HG03280 (cell line): ENCODE data around the gene SIAE.

Experiments
- ATAC-seq: cut with Tn5 transposase; IDR thresholded peaks from one replicate; pipeline ENCODE4 v1.9.1; 2021; ENCODE audit warnings: mild to moderate bottlenecking, moderate library complexity; ENCODE audit not compliant: unreplicated experiment

Gene SIAE, protein sequence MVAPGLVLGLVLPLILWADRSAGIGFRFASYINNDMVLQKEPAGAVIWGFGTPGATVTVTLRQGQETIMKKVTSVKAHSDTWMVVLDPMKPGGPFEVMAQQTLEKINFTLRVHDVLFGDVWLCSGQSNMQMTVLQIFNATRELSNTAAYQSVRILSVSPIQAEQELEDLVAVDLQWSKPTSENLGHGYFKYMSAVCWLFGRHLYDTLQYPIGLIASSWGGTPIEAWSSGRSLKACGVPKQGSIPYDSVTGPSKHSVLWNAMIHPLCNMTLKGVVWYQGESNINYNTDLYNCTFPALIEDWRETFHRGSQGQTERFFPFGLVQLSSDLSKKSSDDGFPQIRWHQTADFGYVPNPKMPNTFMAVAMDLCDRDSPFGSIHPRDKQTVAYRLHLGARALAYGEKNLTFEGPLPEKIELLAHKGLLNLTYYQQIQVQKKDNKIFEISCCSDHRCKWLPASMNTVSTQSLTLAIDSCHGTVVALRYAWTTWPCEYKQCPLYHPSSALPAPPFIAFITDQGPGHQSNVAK

DNA sequence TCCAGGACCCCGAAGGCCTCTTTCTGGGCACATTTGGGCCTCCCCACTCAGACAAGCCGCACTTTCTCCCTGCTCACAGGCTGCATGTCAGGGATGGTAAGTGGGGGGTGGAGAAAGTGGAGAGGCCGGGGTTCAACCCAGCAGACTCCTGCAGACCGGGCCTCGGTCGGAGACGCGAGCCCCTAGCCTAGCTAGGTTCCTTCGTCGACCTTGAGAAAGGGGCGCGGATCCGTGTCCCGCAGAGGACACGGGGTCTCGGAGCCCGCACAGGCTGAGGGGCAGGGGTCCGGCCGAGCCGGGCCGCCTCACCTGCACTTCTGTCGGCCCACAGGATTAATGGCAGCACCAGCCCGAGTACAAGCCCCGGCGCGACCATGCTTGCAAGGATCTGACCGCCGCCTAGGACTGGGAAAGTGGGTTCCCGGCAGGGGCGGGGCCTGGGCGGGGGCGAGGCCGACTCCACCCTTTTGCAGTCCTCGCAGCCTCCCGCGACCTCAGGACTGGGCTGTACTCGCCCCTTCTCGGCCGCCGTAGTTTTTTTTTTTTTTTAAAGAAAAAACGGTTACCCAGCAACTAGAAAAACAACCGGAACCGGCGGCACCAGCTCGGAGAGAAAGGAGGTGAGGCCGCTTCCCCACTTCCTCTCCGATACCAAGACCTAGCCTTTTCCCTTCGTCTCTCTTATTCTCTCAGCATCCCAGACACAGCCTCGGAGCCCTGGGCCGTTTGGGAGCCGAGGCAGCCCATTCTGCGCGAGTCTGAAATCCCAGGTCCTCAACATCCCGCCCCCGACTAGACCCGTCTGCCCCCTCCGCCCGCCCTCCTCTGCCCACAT is at the start of gene SIAE, which contains the start of gene SPA17:
SIAE (minus strand) TSS at position 407 of the 835 bp plus-strand sequence; CDS start at position 376, 31 bp downstream.
SPA17 (plus strand) TSS at position 572 of the 835 bp plus-strand sequence. CDS start 1,361 bp downstream, outside the sequence.
- peak; percentile 87 for ATAC-seq

DNA sequence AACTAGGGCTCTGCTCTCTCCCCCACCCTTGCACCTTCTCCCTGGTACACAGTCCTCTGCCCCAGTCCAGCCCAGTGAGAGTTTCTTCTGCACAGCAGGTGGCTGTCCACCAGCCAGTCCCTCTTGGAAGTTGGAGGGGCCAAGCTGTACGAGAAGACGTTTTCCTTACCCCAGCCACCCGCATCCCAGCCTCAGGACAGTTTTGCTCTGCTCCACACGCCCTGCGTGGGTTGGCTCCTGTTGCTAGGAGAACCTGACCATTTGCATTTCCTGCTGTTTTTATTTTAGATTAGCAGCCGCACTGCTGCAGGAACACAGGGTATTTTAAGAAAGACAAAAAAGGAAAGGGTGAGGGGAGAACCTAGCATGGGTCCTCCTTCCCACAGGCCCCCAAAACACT is 48.6 kb upstream of the SIAE start:
- ATAC-seq = no peak

DNA sequence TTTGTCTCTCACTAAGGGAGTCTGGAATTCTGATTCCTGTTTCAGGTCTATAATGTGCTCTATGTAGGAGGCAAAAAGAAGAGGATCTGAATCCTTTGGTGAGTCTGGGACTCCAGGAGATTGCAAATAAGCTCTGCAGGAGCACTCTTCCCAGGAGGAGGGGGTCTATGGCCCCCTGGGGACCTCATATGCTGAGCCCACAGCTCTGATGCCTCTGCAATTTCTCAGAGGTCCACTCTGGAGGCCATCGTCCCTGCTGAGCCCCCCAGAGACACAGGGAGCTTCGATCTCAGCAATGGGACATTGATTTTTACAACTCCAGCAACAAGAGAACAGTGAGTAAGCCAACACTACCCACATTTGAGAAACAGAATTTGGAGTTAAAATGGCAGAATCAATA is 46.0 kb upstream of the SIAE start:
- no peak for ATAC-seq

DNA sequence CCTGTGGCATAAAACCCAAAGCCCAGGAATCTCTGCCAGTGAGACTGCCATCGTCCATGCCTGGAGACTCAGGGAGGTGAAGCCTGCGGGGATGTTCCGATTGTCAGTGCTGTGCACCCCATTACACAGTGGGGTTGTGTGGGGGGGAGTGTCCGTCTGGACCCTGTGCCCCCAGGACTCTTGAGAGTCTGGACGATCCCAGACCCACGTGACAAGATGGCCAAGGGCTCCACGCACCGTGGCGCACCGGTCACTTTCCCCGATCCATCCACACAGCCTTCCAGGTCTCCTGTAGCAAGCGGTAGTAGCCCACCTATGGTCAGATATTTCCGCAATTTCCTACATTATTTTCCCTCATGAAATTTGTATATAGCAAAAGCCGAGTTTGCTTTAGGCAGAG is 45.3 kb upstream of the SIAE start:
- ATAC-seq = no peak

DNA sequence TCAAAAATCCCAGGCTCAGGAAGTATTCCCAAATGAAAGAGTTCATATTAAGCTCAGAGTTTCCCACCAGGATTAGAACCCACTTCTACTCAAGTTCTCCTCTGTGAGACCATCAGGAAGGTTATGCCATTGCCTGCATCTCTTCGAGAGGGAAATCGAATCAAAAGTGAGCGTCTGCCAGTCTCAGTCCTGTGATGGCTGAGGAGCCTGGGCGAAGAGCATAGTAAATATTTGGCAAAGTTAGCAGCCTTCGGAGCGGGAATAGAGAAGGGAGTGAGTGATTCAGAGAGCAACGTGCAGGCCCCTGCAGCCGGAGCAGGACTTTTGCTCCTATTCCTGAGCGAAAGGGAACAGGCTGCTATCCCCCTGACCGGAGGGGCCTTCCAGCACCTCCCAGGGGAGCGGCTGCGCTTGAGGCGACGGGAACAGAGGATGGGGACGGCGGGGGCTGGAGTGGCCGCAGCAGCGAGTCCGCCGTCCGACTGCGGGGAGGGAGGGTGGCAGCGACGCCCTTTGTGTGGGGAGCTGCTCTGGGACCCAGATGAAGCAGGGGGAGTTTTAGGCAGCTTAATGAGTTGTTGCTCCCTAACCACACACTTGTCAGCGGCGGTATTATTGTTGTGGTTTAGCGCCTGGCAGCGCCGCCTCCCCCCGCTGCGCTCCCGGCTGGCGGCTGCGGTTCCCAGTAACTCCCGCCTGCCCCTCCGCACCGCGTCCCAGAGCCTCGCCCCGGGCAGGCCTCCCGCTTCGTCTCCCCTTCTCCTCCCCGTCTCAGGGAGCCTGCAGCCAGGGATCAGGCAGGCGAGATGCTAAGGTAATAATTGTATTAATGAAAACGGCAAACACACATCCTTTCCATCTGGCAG is 44.5 kb upstream of the SIAE start:
- no peak for ATAC-seq

DNA sequence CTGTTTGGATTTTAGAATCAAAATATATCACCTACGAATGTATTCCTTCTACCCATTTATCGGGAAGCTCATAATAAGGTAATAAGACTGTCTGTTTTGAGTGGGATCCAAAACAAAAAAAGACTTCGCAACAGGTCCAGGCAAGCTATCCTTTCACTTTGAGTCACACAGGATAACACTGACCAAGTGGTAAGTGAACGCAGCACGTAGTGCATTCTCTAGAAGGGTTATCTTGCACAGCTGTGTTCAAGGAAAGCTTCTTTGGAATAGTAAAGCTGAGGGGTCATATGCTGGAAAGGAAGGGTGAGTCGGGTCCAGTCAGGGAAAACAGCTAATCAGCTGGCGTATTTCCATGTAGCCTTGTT is 43.9 kb upstream of the SIAE start:
- no peak for ATAC-seq

DNA sequence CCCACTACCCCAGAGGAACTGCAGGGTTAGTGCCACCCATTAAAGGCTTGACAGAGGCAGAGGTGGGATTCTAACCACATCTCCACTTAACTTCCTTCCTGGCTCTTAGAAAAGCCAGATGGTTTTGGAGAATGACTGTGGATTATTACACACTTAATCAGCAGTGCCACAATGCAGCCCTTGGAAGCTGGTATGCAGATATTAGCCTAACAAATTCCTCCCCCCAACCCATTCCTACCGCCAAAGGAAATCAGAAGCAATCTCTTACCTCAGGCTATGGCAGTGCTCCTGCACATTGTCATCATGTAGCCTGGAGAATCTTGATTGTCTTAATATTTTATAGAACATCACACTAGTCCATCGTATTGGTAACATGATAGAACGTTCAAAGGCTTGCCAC is 43.1 kb upstream of the SIAE start:
- no peak for ATAC-seq

DNA sequence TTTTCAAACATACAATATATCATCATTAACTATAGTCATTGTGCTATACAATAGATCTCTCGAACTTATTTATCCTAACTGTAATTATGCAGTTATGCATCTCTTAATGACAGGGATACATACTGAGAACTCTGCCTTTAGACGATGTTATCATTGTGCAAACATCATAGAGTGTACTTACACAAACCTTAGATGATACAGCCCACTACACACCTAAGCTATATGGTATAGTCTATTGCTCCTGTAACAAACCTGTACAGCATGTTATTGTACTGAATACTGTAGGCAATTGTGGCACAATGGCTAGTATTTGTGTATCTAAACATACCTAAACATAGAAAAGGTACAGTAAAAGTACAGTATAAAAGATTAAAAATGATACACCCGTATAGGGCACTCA is 38.9 kb upstream of the SIAE start:
- no peak for ATAC-seq

DNA sequence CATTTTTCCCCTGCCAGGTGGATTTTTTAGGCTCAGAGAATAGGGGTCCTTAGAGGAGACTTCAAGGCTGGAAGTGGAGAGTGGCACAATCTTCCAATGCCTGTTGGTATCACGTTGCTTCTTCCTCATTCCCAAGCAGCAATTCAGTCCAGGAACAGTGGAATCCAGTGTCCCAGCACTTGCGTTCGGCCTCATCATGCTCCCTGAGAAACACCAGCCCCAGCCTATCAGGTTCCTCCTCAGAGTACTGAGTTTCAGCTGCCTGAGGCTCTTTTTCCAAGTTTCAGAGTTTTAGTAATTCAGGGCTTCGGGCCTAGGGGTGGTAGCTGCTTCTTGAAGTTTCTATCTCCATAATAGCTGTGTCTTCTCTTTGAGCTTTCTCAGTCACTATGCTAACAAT is 34.3 kb upstream of the SIAE start:
- no peak for ATAC-seq

DNA sequence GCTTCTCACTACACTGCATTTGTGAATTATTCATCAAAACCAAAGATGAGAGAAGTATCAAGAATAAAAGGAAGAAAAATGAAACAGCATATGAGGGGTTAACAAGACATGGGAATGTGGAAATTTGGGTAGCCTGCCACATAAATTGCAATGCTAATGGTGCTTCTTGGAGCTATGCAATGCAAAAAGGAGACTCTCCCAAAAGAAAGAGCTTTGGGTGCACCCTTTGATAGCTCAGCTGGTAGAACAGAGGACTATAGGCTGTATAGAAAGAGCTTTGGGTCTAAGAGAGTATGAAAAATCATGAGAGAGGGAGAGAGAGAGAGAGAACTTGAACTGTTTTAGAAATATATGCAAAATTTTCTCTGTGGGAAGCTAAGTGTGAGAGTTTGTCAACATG is 26.5 kb upstream of the SIAE start:
- no peak for ATAC-seq

DNA sequence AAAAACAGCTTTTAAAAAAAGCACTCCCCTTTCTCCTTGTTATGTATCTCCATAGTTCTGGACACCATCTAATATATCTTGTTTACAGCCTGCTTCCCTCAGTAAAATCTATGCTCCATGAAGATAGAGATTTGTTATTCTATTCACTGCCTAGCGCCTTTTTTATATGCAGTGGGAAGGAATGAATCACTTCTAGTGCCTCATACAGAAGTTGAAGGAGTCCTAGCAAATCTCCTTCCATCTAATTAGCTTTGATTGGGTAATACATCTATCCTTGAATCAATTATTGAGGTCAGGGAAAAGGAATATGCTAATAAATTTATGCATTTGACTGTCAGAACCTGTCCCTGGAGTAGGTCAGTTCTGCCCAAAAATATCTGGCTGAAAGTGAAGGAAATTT is 26.0 kb upstream of the SIAE start:
- ATAC-seq = no peak

DNA sequence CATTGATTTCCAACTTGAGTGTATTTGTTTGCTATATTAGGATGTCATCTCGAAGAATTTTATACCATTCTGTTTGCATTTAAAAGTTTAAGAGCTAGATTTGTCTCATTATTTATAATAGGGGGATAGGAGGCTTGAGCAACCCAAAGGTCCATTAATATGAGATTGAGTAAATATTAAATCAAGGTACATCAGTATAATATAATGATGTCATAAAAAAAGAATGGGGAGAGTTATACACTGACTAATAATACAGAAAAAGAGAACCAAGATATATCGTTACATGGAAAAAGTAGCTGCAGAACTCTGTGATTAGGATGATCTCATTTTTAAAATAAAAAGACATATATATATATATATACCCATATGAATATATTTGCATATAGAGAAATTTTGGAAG is 19.6 kb upstream of the SIAE start:
- no peak for ATAC-seq

DNA sequence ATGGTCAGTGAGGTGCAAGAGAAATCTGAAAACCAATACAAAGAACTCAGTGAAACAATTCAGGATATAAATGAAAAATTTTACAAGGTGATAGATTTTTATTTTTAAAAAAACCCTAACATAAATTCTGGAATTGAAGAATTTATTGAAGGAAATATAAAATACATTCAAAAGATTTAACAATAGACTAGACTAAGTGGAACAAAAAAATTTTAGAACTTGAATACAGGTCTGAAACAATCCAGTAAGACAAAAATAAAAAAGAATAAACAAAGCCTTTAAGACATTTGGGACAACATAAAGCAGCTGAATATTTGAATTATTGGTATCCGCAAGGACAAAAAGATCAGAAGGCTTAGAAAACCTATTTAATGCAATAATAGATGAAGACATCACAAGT is 8.9 kb upstream of the SIAE start:
- no peak for ATAC-seq

DNA sequence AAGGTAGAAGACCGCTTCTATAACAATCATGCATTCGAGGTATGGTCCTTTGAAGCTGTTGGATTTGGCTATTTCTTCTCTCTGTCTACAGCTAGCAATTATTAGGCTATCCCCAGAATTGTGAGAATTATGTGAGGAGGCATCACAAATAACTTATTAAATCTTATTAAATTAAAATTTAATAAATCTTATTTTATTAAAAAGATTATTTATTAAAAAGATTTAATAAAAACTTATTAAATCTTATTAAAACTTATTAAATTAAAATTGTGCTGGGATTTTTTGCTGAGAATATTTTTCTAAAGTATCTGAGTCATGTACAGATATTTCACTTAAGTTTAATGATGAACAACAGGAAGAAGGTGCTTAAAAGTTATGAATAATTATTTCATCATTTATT is 7.9 kb upstream of the SIAE start:
- no peak for ATAC-seq

DNA sequence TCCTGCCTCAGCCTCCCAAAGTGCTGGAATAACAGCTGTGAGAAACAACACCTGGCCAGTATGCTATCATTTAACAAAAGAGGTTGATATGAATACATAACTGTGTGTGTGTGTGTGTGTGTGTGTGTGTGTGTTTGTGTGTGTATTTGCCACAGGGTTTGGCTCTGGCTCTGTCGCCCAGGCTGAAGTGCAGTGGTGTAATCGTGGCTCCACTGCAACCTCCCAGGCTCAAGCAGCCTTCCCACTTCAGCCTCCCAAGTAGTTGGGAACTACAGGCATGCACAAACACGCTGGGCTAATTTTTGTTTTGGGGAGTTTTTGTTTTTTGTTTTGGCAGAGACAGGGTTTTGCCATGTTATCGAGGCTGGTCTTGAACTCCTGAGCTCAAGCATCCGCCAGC is 4.9 kb upstream of the SIAE start:
- no peak for ATAC-seq

DNA sequence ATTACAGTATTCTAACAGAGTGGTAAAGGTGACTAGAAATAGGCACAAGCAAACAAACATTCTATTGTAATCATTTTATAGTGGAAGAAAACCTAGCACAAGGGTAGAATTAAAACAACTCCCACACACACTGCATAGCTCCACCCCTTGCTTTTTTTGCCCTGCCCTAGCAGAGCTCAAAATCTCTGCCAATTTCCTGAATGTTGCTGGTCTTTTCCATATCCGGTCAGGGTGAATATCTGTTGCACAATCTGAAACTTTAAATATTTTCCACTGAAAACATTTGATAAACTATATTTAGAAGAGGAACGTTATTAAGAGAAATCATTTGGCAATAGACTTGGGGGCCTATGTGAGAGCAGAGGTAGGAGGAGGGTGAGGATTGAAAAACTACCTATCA is 2.8 kb upstream of the SIAE start:
- no peak for ATAC-seq

DNA sequence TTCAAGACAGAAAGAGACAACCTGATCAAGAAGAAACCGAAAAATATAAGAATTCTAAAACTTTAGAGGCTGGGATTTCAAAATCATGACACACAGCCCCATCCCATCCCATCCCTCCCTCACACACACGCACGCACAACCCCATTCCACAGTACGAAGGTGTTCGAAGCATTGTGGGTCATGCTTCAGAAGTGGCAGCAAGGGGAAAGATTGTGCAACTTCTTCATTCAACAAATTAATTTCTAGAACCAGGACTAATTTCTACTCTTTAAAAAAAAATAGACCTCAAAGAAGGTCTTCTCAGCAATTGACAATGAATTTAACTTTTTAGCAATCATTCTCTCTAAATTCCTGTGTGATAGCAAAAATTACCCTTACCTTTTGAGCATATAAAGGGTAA is 1.0 kb upstream of the SIAE start:
- no peak for ATAC-seq

DNA sequence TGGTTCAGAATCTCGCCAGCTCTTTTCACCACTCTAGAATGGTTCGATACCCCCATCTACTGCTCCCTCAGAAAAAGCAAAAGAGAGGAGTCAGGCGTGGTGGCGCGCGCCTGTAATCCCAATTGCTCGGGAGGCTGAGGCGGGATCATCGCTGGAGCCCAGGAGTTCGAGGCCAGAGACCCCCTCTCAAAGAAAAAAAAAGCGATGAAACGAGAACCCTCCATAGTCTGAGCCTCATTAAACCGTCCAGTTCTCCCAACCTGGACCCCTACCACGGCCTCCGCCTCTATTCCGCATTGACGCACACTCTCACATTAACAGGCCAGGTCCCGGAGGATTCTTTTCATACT is 604 bp upstream of the SIAE start:
- no peak for ATAC-seq

DNA sequence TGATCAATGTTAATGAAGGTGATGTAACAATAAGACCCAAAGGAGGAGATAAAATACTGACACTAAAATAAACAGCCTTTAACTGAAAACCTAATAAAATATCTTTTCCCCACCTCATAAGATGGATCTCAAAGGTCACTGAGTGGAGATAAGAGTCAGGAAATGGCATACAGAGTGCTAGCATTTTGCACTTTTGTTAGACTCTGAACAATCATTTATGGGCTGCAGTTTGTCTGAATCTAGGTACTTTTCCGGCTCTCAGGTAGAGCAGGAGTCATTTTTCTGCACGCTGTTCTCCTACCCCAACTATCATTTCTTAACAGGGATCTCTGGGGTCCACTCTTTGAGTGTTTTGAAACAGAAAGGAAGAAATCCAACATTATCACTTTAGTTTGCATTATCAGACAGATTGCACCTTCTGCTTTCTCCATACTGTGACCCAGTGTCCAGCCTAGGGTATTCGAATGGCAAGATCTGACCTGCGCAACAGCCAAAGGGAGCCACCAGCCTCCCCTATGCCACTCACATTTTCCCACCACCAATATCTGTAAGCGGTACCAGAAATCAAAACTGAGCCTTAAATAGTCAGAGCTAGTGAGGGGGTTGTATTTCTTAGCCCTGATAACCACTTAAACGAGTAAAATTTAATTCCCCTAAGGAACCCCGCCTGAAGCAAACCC is 863 bp downstream of the SIAE start:
- ATAC-seq = no peak

DNA sequence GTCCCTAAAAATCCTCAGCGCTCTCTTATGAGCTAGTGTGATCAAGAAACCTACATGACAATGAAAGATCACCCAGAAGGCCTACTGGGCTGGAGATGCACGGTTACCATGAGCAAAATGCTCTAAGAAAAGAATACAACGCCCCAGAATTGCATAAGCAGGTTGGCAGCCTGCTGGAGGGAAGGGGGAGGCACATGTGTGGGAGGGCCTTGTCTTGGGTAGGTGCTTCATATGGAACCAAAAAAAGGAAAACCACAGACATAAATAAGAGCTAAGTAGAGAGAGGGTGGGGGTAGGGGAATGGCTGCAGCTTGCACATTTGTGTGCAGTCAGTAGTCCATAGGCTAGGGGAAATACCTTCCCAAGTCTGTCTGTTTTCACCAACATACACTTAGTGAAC is 2.8 kb downstream of the SIAE start:
- no peak for ATAC-seq

DNA sequence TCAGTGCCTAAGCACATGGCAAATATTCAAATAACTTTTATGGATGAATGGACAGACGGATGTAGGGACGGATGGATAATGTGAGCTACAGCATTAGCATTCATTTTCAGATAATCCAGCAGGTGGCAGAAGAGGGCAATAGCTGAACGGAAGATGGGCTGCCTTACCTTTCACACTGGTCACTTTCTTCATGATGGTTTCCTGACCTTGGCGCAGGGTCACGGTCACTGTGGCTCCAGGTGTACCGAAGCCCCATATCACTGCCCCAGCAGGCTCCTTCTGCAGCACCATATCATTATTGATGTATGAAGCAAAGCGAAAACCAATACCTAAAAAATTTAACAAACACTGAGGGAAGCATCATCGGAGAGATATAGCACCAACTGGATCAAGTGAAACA is 4.3 kb downstream of the SIAE start:
- ATAC-seq = no peak
